Adrenal gland (tissue), 5 donors: Measurements from ENCODE around the gene DDX59.

ENCODE experiments used
- POLR2A ChIP-seq, 2 donors: fragments of 450-650 bp; IDR thresholded peaks; one replicate each; pipeline ENCODE4 v1.6.1; 2017; ENCODE audit warnings: antibody characterized with exemption in 2 of 2, mild to moderate bottlenecking in 2 of 2, moderate library complexity in 1 of 2
- TF ChIP-seq, protein P1 (sequence below), 6 experiments: fragments of 450-650 bp in 4 of 6; fragments of 200-600 bp in 2 of 6; sonication (generic) in 1 of 6; IDR thresholded peaks; 1 replicate in 5 of 6; 2 replicates in 1 of 6; pipeline versions ENCODE4 v1.5.1 to v1.8.0; 2016 to 2021; ENCODE audit warnings: antibody characterized with exemption in 6 of 6, mild to moderate bottlenecking in 2 of 6, moderate library complexity in 1 of 6
- donor health status: DM: no; HTN: no; CAD: no.

GRCh38 chr1:200634261-200635122 is 35.2 kb downstream of the DDX59 start:
- TF ChIP-seq, protein P1, sequence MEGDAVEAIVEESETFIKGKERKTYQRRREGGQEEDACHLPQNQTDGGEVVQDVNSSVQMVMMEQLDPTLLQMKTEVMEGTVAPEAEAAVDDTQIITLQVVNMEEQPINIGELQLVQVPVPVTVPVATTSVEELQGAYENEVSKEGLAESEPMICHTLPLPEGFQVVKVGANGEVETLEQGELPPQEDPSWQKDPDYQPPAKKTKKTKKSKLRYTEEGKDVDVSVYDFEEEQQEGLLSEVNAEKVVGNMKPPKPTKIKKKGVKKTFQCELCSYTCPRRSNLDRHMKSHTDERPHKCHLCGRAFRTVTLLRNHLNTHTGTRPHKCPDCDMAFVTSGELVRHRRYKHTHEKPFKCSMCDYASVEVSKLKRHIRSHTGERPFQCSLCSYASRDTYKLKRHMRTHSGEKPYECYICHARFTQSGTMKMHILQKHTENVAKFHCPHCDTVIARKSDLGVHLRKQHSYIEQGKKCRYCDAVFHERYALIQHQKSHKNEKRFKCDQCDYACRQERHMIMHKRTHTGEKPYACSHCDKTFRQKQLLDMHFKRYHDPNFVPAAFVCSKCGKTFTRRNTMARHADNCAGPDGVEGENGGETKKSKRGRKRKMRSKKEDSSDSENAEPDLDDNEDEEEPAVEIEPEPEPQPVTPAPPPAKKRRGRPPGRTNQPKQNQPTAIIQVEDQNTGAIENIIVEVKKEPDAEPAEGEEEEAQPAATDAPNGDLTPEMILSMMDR (IDR thresholded peaks at IDR 0.05), result no peak
- TF ChIP-seq POLR2A (IDR thresholded peaks at IDR 0.05), result no peak
